K562 (cell line): ENCODE data around the gene AMBRA1. TPM values are rescaled to one million over a fixed set of nuclear protein-coding genes. Genes with fewer than 3 reads are reported as not detected.

ENCODE experiments used
- CEBPB ChIP-seq: fragments of 450-650 bp; IDR thresholded peaks from 2 replicates; pipeline ENCODE4 v1.6.1; 2016; ENCODE audit warnings: missing genetic modification characterization, missing compliant biosample characterization
- CREB3 ChIP-seq: fragments of 450-650 bp; conservative IDR thresholded peaks from 2 replicates; pipeline ENCODE4 v1.6.1; 2016; ENCODE audit warnings: missing genetic modification characterization, low read depth, mild to moderate bottlenecking, missing compliant biosample characterization, moderate library complexity
- CTCF ChIP-seq, 3 experiments: IDR thresholded peaks in 2 of 3; conservative IDR thresholded peaks in 1 of 3; 2 replicates each; pipeline ENCODE4 v1.5.1; 2011 to 2012; ENCODE audit warnings: low read length in 3 of 3, mild to moderate bottlenecking in 3 of 3, control low read depth in 2 of 3, improper control_type of control experiment in 1 of 3, inconsistent platforms in 1 of 3, low read depth in 1 of 3, mixed read lengths in 1 of 3, moderate library complexity in 1 of 3; ENCODE audit not compliant: insufficient read depth in 2 of 3
- HNRNPLL ChIP-seq: fragments of 200-400 bp; formaldehyde crosslinking; IDR thresholded peaks from 2 replicates; pipeline ENCODE4 v1.6.1; 2017; ENCODE audit warnings: low read length, low read depth, mild to moderate bottlenecking; ENCODE audit not compliant: poor library complexity, severe bottlenecking
- MAZ ChIP-seq, 2 experiments: fragments of 450-650 bp in 1 of 2; sonication (generic) in 1 of 2; formaldehyde crosslinking; IDR thresholded peaks in 1 of 2; conservative IDR thresholded peaks in 1 of 2; 2 replicates each; pipeline versions ENCODE4 v1.4.0 to v1.5.0; 2020; ENCODE audit warnings: mild to moderate bottlenecking in 1 of 2, missing genetic modification reagents in 1 of 2
- RCOR1 ChIP-seq, 2 experiments: IDR thresholded peaks; 2 replicates each; pipeline ENCODE4 v1.6.1; 2012; ENCODE audit warnings: low read depth in 2 of 2, low read length in 2 of 2, borderline replicate concordance in 1 of 2, improper control_type of control experiment in 1 of 2
- RFX7 ChIP-seq: fragments of 250-450 bp; sonication (Bioruptor Pico); IDR thresholded peaks from 2 replicates; pipeline ENCODE4 v1.5.1; 2021; ENCODE audit warnings: mild to moderate bottlenecking
- ZBTB40 ChIP-seq, 2 experiments: fragments of 450-650 bp in 1 of 2; sonication (generic) in 1 of 2; formaldehyde crosslinking in 1 of 2; IDR thresholded peaks; 2 replicates each; pipeline versions ENCODE4 v1.7.1 to v1.9.0; 2016 to 2022; ENCODE audit warnings: inconsistent platforms in 1 of 2, mild to moderate bottlenecking in 1 of 2, missing genetic modification reagents in 1 of 2
- ZBTB7A ChIP-seq: IDR thresholded peaks from 2 replicates; pipeline ENCODE4 v1.6.1; 2011; ENCODE audit warnings: low read depth, mild to moderate bottlenecking, low read length, moderate library complexity, borderline replicate concordance; ENCODE audit not compliant: control insufficient read depth
- polyA plus RNA-seq, 8 experiments: library from polyadenylated mRNA; depleted of rRNA in 4 of 8; stranded (reverse) in 5 of 8; unstranded in 3 of 8; fragments of >200 nt; fragmentation: Nextera tagmentation in 2 of 8; fragmentation: Illumina TruSeq in 1 of 8; extraction: Ambion mirVana in 2 of 8; extraction: Trizol in 1 of 8; gene quantifications; 2 replicates each; pipeline versions ENCODE4 v1.2.1 to v1.2.3, GENCODE V29; 2011 to 2014; ENCODE audit warnings: inconsistent platforms in 1 of 8, missing spikeins in 1 of 8
- total RNA-seq, 7 experiments: library from RNA; depleted of rRNA in 6 of 7; stranded (reverse); fragments of >200 nt in 6 of 7; fragmentation: Illumina TruSeq in 2 of 7; extraction: Trizol in 2 of 7; gene quantifications; 2 replicates each; pipeline versions ENCODE4 v1.2.1 to v1.2.3, GENCODE V29; 2011 to 2021; ENCODE audit warnings: low replicate concordance in 1 of 7

The AMBRA1 gene
- total and polyA plus RNA-seq, 9 of the 15 experiments (the other 6 are each of a cell fraction or from before 2014, with no cell fraction given) = 0.15 to 24.5 (median 13.0) TPM

GRCh38 chr11:46529095-46529905 is 64.5 kb downstream of the AMBRA1 start (continued):
- TF ChIP-seq ZBTB40 (IDR thresholded peaks at IDR 0.05) (no peak), ZBTB40 (CRISPR knock-in tag; IDR thresholded peaks at IDR 0.05) (no peak), CREB3 (tag) (no peak), MAZ (CRISPR knock-in tag; conservative IDR thresholded peaks at IDR 0.05 in 1 of 2, IDR thresholded peaks at IDR 0.05 in 1 of 2) (peak; percentile 18 to 63; a peak in 1 of 4 replicates), RFX7 (CRISPR knock-in tag) (no peak), CTCF (IDR thresholded peaks at IDR 0.05 in 2 of 3, conservative IDR thresholded peaks at IDR 0.05 in 1 of 3; ENCODE audit: insufficient read depth in 2 of 3, low read depth in 1 of 3, low read length in 3 of 3) (peak; percentile 96 to 98 (median 96)), ZBTB7A (peak; percentile 64; the same call in 1 of the 2 replicates), HNRNPLL (no peak), RCOR1 (IDR thresholded peaks at IDR 0.05; ENCODE audit: borderline replicate concordance in 1 of 2, low read depth in 2 of 2, low read length in 2 of 2) (0 out of 4 replicates have a peak, but pooled peaks of 1 of the 2 experiments have one; percentile 26), CEBPB (tag) (peak; percentile 47)
